Trophoblast cell (in vitro differentiated cells and primary cell): ENCODE measurements around the gene CIB4.

Experiments
- DNase-seq, 2 donors: peaks; one replicate each; pipeline ENCODE4 v3.0.0-alpha.2; 2016
- H2AFZ ChIP-seq: 2 replicates; pipeline ENCODE4 v1.6.1; 2013; ENCODE audit warnings: low read length, moderate library complexity, mild to moderate bottlenecking; ENCODE audit not compliant: insufficient read depth, poor library complexity
- H2AK5ac ChIP-seq: 2 replicates; pipeline ENCODE4 v1.6.1; 2013; ENCODE audit warnings: mild to moderate bottlenecking, low read length
- H2BK120ac ChIP-seq: 2 replicates; pipeline ENCODE4 v1.6.1; 2013; ENCODE audit warnings: low read length, mild to moderate bottlenecking, moderate library complexity; ENCODE audit not compliant: insufficient read depth, poor library complexity
- H2BK12ac ChIP-seq: 2 replicates; pipeline ENCODE4 v1.6.1; 2013; ENCODE audit warnings: mild to moderate bottlenecking, low read length, moderate library complexity
- H2BK5ac ChIP-seq: 2 replicates; pipeline ENCODE4 v1.6.1; 2013; ENCODE audit warnings: low read length, low read depth, moderate library complexity, mild to moderate bottlenecking; ENCODE audit not compliant: poor library complexity
- H3K14ac ChIP-seq: 2 replicates; pipeline ENCODE4 v1.6.1; 2013; ENCODE audit warnings: mild to moderate bottlenecking, low read length
- H3K18ac ChIP-seq: 2 replicates; pipeline ENCODE4 v1.6.1; 2013; ENCODE audit warnings: mild to moderate bottlenecking, low read length
- H3K23ac ChIP-seq: 2 replicates; pipeline ENCODE4 v1.6.1; 2013; ENCODE audit warnings: low read length
- H3K27ac ChIP-seq: 2 replicates; pipeline ENCODE4 v1.5.1; 2013; ENCODE audit warnings: low read depth, mild to moderate bottlenecking, inconsistent platforms, low read length, moderate library complexity
- H3K27me3 ChIP-seq: 2 replicates; pipeline ENCODE4 v1.6.1; 2013; ENCODE audit warnings: inconsistent platforms, mild to moderate bottlenecking, low read length, moderate library complexity; ENCODE audit not compliant: insufficient read depth
- H3K36me3 ChIP-seq, 2 experiments: 1 replicate in 1 of 2; 2 replicates in 1 of 2; pipeline ENCODE4 v1.6.1; 2013; ENCODE audit warnings: low read length in 2 of 2, mild to moderate bottlenecking in 2 of 2, moderate library complexity in 1 of 2; ENCODE audit not compliant: insufficient read depth in 2 of 2, control insufficient read depth in 1 of 2
- H3K4ac ChIP-seq: 2 replicates; pipeline ENCODE4 v1.6.1; 2013; ENCODE audit warnings: low read depth, mild to moderate bottlenecking, low read length, moderate library complexity
- H3K4me1 ChIP-seq, 2 experiments: 1 replicate in 1 of 2; 2 replicates in 1 of 2; pipeline ENCODE4 v1.6.1; 2013; ENCODE audit warnings: low read length in 2 of 2, mild to moderate bottlenecking in 2 of 2, moderate library complexity in 1 of 2; ENCODE audit not compliant: insufficient read depth in 2 of 2, control insufficient read depth in 1 of 2
- H3K4me2 ChIP-seq: 2 replicates; pipeline ENCODE4 v1.6.1; 2013; ENCODE audit warnings: inconsistent platforms, mild to moderate bottlenecking, low read length, moderate library complexity
- H3K4me3 ChIP-seq: 2 replicates; pipeline ENCODE4 v1.5.1; 2013; ENCODE audit warnings: mild to moderate bottlenecking, low read depth, low read length, inconsistent platforms
- H3K79me1 ChIP-seq: one replicate; pipeline ENCODE4 v1.6.1; 2013; ENCODE audit warnings: low read length
- H3K79me2 ChIP-seq: 2 replicates; pipeline ENCODE4 v1.6.1; 2013; ENCODE audit warnings: low read length, mild to moderate bottlenecking; ENCODE audit not compliant: control insufficient read depth, insufficient read depth, poor library complexity
- H3K9ac ChIP-seq: 2 replicates; pipeline ENCODE4 v1.6.1; 2013; ENCODE audit warnings: mild to moderate bottlenecking, low read length
- H3K9me3 ChIP-seq: 2 replicates; pipeline ENCODE4 v1.6.1; 2013; ENCODE audit warnings: low read depth, mild to moderate bottlenecking, control low read depth, inconsistent platforms, low read length; ENCODE audit not compliant: insufficient read depth
- H4K12ac ChIP-seq: 2 replicates; pipeline ENCODE4 v1.6.1; 2013; ENCODE audit warnings: low read depth, mild to moderate bottlenecking, low read length, moderate library complexity
- H4K8ac ChIP-seq: 2 replicates; pipeline ENCODE4 v1.6.1; 2013; ENCODE audit warnings: low read depth, mild to moderate bottlenecking, low read length, moderate library complexity
- H4K91ac ChIP-seq: one replicate; pipeline ENCODE4 v1.6.1; 2013; ENCODE audit warnings: low read depth, mild to moderate bottlenecking, low read length, moderate library complexity
- WGBS: extraction: QIAGEN DNeasy Blood & Tissue Kit; methylation state at CpG from one replicate; pipeline ENCODE4 v1.1.7; 2013; ENCODE audit warnings: missing lambda C conversion rate; ENCODE audit not compliant: insufficient read length, insufficient coverage; ENCODE audit errors: extremely low coverage; 5-methylcytosine and 5-hydroxymethylcytosine counted together

The CIB4 gene

GRCh38 chr2:26557244-26557925, 83.8 kb downstream of the CIB4 start:
- no peak overlapping the region for H3K4me2 ChIP-seq
- no peak overlapping the region for H2BK12ac ChIP-seq
- H3K4ac ChIP-seq, result no peak overlapping the region
- H3K27ac ChIP-seq, result no peak overlapping the region
- no peak overlapping the region for H3K18ac ChIP-seq
- H4K12ac ChIP-seq, result no peak overlapping the region
- no peak overlapping the region for H2BK120ac ChIP-seq
- no peak overlapping the region for H2BK5ac ChIP-seq
- no peak overlapping the region for H3K14ac ChIP-seq
- WGBS, result no CpG with 5 or more reads among the region's 12 CpGs
- H3K79me1 ChIP-seq, result no peaks in the 10 kb centered on the region
- H3K4me3 ChIP-seq, result no peak overlapping the region
- no peak overlapping the region for H2AFZ ChIP-seq
- H3K23ac ChIP-seq, result no peak overlapping the region
- H3K79me2 ChIP-seq, result no peaks in the 10 kb centered on the region
- H3K36me3 ChIP-seq, result no peaks in the 10 kb centered on the region
- H4K8ac ChIP-seq, result no peak overlapping the region
- H2AK5ac ChIP-seq, result no peak overlapping the region
- no peak overlapping the region for H4K91ac ChIP-seq
- H3K4me1 ChIP-seq, result no peaks in the 10 kb centered on the region
- DNase-seq, result no peak
- H3K9ac ChIP-seq, result no peak overlapping the region
- no peaks in the 10 kb centered on the region for H3K27me3 ChIP-seq
- peaks cover 3% of the 10 kb centered on the region for H3K9me3 ChIP-seq

GRCh38 chr2:26556309-26557243, 84.6 kb downstream of the CIB4 start:
- Histone ChIP-seq H2AK5ac (no peak overlapping the region), H2AFZ (no peak overlapping the region), H3K4me1 (no peaks in the 10 kb centered on the region), H3K79me1 (no peaks in the 10 kb centered on the region), H3K27me3 (no peaks in the 10 kb centered on the region), H3K79me2 (no peaks in the 10 kb centered on the region), H3K23ac (no peak overlapping the region), H3K36me3 (no peaks in the 10 kb centered on the region), H3K18ac (no peak overlapping the region), H3K4me3 (no peak overlapping the region), H4K12ac (no peak overlapping the region), H3K4me2 (no peak overlapping the region), H2BK5ac (no peak overlapping the region), H2BK120ac (no peak overlapping the region), H4K91ac (no peak overlapping the region), H2BK12ac (no peak overlapping the region), H3K9me3 (peaks cover 3% of the 10 kb centered on the region), H3K9ac (no peak overlapping the region), H4K8ac (no peak overlapping the region), H3K27ac (no peak overlapping the region), H3K14ac (no peak overlapping the region), H3K4ac (no peak overlapping the region)
- DNase-seq, result no peak
- no CpG with 5 or more reads among the region's 15 CpGs for whole genome bisulfite sequencing

GRCh38 chr2:26555246-26556133, 85.7 kb downstream of the CIB4 start:
- H2AK5ac ChIP-seq, result no peak overlapping the region
- no peak overlapping the region for H3K4me3 ChIP-seq
- H2BK120ac ChIP-seq, result no peak overlapping the region
- no peaks in the 10 kb centered on the region for H3K36me3 ChIP-seq
- DNase-seq, result no peak
- H2BK5ac ChIP-seq, result no peak overlapping the region
- no peaks in the 10 kb centered on the region for H3K79me1 ChIP-seq
- no peak overlapping the region for H4K91ac ChIP-seq
- no peak overlapping the region for H3K27ac ChIP-seq
- H4K12ac ChIP-seq, result no peak overlapping the region
- no peak overlapping the region for H3K9ac ChIP-seq
- H2BK12ac ChIP-seq, result no peak overlapping the region
- no peaks in the 10 kb centered on the region for H3K79me2 ChIP-seq
- no peak overlapping the region for H3K18ac ChIP-seq
- no peak overlapping the region for H3K4me2 ChIP-seq
- H3K23ac ChIP-seq, result no peak overlapping the region
- no peak overlapping the region for H3K4ac ChIP-seq
- H3K27me3 ChIP-seq, result no peaks in the 10 kb centered on the region
- H2AFZ ChIP-seq, result no peak overlapping the region
- WGBS, result no CpG with 5 or more reads among the region's 8 CpGs
- no peak overlapping the region for H4K8ac ChIP-seq
- H3K4me1 ChIP-seq, result no peaks in the 10 kb centered on the region
- peaks cover 3% of the 10 kb centered on the region for H3K9me3 ChIP-seq
- no peak overlapping the region for H3K14ac ChIP-seq

GRCh38 chr2:26552641-26553374, 88.4 kb downstream of the CIB4 start:
- Histone ChIP-seq H3K14ac (no peak overlapping the region), H2AK5ac (no peak overlapping the region), H2BK12ac (no peak overlapping the region), H3K4ac (no peak overlapping the region), H3K9ac (no peak overlapping the region), H4K12ac (no peak overlapping the region), H3K9me3 (peaks cover 3% of the 10 kb centered on the region), H3K18ac (no peak overlapping the region), H3K23ac (no peak overlapping the region), H2AFZ (no peak overlapping the region), H3K36me3 (no peaks in the 10 kb centered on the region), H3K27ac (no peak overlapping the region), H3K4me1 (no peaks in the 10 kb centered on the region), H3K27me3 (no peaks in the 10 kb centered on the region), H4K91ac (no peak overlapping the region), H4K8ac (no peak overlapping the region), H3K79me1 (no peaks in the 10 kb centered on the region), H3K79me2 (no peaks in the 10 kb centered on the region), H3K4me3 (no peak overlapping the region), H2BK120ac (no peak overlapping the region), H3K4me2 (no peak overlapping the region), H2BK5ac (no peak overlapping the region)
- no CpG with 5 or more reads among the region's 9 CpGs for WGBS
- DNase-seq, result no peak
